DOHH2 (cell line): ENCODE measurements around the gene PAX2.

Experiments used
- H3F3A ChIP-seq: fragments of 200-600 bp; sonication (generic), shearing (Covaris generic); 2 replicates; pipeline ENCODE4 v1.6.0; 2016; ENCODE audit warnings: antibody characterized with exemption, mild to moderate bottlenecking; ENCODE audit not compliant: control insufficient read depth, insufficient read depth
- H3K27ac ChIP-seq: fragments of 200-600 bp; sonication (generic); 2 replicates; pipeline ENCODE4 v1.5.1; 2014; ENCODE audit warnings: low read depth, mild to moderate bottlenecking, low read length, moderate library complexity
- H3K27me3 ChIP-seq: fragments of 200-600 bp; sonication (generic); 2 replicates; pipeline ENCODE4 v1.6.1; 2014; ENCODE audit warnings: mild to moderate bottlenecking, low read length, mixed read lengths; ENCODE audit not compliant: control insufficient read depth
- H3K36me3 ChIP-seq: fragments of 200-600 bp; sonication (generic); 2 replicates; pipeline ENCODE4 v1.6.1; 2014; ENCODE audit warnings: mild to moderate bottlenecking, low read length, moderate library complexity, mixed read lengths; ENCODE audit not compliant: control insufficient read depth
- H3K4me1 ChIP-seq: fragments of 200-600 bp; sonication (generic); 2 replicates; pipeline ENCODE4 v1.6.1; 2014; ENCODE audit warnings: mild to moderate bottlenecking, low read length, mixed read lengths; ENCODE audit not compliant: control insufficient read depth
- H3K4me2 ChIP-seq: fragments of 200-600 bp; sonication (generic); 2 replicates; pipeline ENCODE4 v1.6.0; 2014; ENCODE audit warnings: mild to moderate bottlenecking, low read length, moderate library complexity
- H3K4me3 ChIP-seq: fragments of 200-600 bp; sonication (generic); 2 replicates; pipeline ENCODE4 v1.5.1; 2014; ENCODE audit warnings: mild to moderate bottlenecking, low read length, mixed read lengths
- H3K79me2 ChIP-seq: fragments of 200-600 bp; sonication (generic); 2 replicates; pipeline ENCODE4 v1.6.1; 2014; ENCODE audit warnings: mild to moderate bottlenecking, low read length, mixed read lengths; ENCODE audit not compliant: control insufficient read depth
- H3K9me2 ChIP-seq: fragments of 200-600 bp; sonication (generic); replicated peaks from 2 replicates; pipeline ENCODE4 v1.6.1; 2014; ENCODE audit warnings: mild to moderate bottlenecking, low read length, mixed read lengths; ENCODE audit not compliant: control insufficient read depth
- H3K9me3 ChIP-seq: fragments of 200-600 bp; sonication (generic); 2 replicates; pipeline ENCODE4 v1.6.1; 2014; ENCODE audit warnings: antibody characterized with exemption, low read length, mixed read lengths; ENCODE audit not compliant: control insufficient read depth, insufficient read depth
- H4K20me1 ChIP-seq: fragments of 200-600 bp; sonication (generic); 2 replicates; pipeline ENCODE4 v1.6.0; 2014; ENCODE audit warnings: low read depth, mild to moderate bottlenecking, antibody characterized with exemption, low read length, moderate library complexity; ENCODE audit not compliant: control insufficient read depth, insufficient read depth
- CTCF ChIP-seq: fragments of 200-600 bp; sonication (generic); IDR thresholded peaks from one replicate; pipeline ENCODE4 v1.5.1; 2014; ENCODE audit warnings: antibody characterized with exemption, mild to moderate bottlenecking, low read depth, low read length; ENCODE audit not compliant: poor library complexity, severe bottlenecking
- EZH2phosphoT487 ChIP-seq: fragments of 200-600 bp; sonication (generic); IDR thresholded peaks from 2 replicates; pipeline ENCODE4 v1.6.1; 2017; ENCODE audit warnings: borderline replicate concordance, mild to moderate bottlenecking, antibody characterized with exemption, low read length, moderate library complexity, mixed read lengths

PAX2 gene

GRCh38 chr10:100869399-100869798 lies 124.0 kb downstream of the PAX2 start:
- Histone ChIP-seq H3F3A (no peaks in the 10 kb centered on the region), H3K4me1 (no peaks in the 10 kb centered on the region), H3K4me2 (no peak overlapping the region), H3K79me2 (no peaks in the 10 kb centered on the region), H3K4me3 (no peak overlapping the region), H3K27ac (no peak overlapping the region), H3K36me3 (no peaks in the 10 kb centered on the region), H4K20me1 (0 out of 2 replicates have a peak, but pooled peaks cover 3% of the 10 kb centered on the region), H3K9me2 (no peaks in the 10 kb centered on the region), H3K9me3 (no peaks in the 10 kb centered on the region), H3K27me3 (peaks cover 11% of the 10 kb centered on the region)
- TF ChIP-seq EZH2phosphoT487 (no peak), CTCF (no peak)

- Histone ChIP-seq H3K9me2 (no peaks in the 10 kb centered on the region), H3K27ac (no peak overlapping the region), H3K27me3 (peaks cover 4% of the 10 kb centered on the region), H3K4me2 (no peak overlapping the region), H3K4me1 (peaks cover 14% of the 10 kb centered on the region), H3K4me3 (no peak overlapping the region), H3K79me2 (no peaks in the 10 kb centered on the region), H3K36me3 (no peaks in the 10 kb centered on the region), H4K20me1 (0 out of 2 replicates have a peak, but pooled peaks cover 3% of the 10 kb centered on the region), H3F3A (no peaks in the 10 kb centered on the region), H3K9me3 (no peaks in the 10 kb centered on the region)
- TF ChIP-seq EZH2phosphoT487 (no peak), CTCF (peak; percentile 79)
Observed at GRCh38 chr10:100872034-100872791, 126.8 kb downstream of the PAX2 start.

GRCh38 chr10:100873146-100873826 lies 127.9 kb downstream of the PAX2 start:
- no peaks in the 10 kb centered on the region for H3F3A ChIP-seq
- no peaks in the 10 kb centered on the region for H3K27me3 ChIP-seq
- H3K36me3 ChIP-seq: no peaks in the 10 kb centered on the region
- H3K4me1 ChIP-seq: peaks cover 24% of the 10 kb centered on the region
- H4K20me1 ChIP-seq: 0 out of 2 replicates have a peak, but pooled peaks cover 3% of the 10 kb centered on the region
- no peaks in the 10 kb centered on the region for H3K9me3 ChIP-seq
- no peak overlapping the region for H3K4me3 ChIP-seq
- H3K27ac ChIP-seq: no peak overlapping the region
- no peaks in the 10 kb centered on the region for H3K9me2 ChIP-seq
- no peak overlapping the region for H3K4me2 ChIP-seq
- no peaks in the 10 kb centered on the region for H3K79me2 ChIP-seq
- TF ChIP-seq EZH2phosphoT487 (no peak), CTCF (no peak)
